Gastroesophageal sphincter (tissue), 4 donors: ENCODE results near the gene LMF1. TPM values are rescaled to one million over a fixed set of nuclear protein-coding genes. Genes with fewer than 3 reads are reported as not detected.

Experiments
- ATAC-seq: fragments of 150-250 bp; one replicate; pipeline ENCODE4 v1.9.1; 2016; ENCODE audit warnings: mild to moderate bottlenecking, moderate library complexity
- H3K27ac ChIP-seq, 4 donors: fragments of 200-600 bp; sonication (generic) in 3 of 4; 1 replicate in 3 of 4; 2 replicates in 1 of 4; pipeline ENCODE4 v1.5.1; 2016 to 2019
- H3K27me3 ChIP-seq: fragments of 200-600 bp; sonication (generic); one replicate; pipeline ENCODE4 v1.5.1; 2019
- H3K36me3 ChIP-seq, 2 donors: fragments of 200-600 bp; sonication (generic); one replicate each; pipeline ENCODE4 v1.5.1; 2019; ENCODE audit warnings: control low read depth in 1 of 2
- H3K4me1 ChIP-seq, 3 donors: fragments of 200-600 bp; sonication (generic); 1 replicate in 2 of 3; 2 replicates in 1 of 3; pipeline ENCODE4 v1.5.1; 2016 to 2019; ENCODE audit warnings: control low read depth in 2 of 3
- H3K4me3 ChIP-seq, 2 donors: fragments of 200-600 bp; sonication (generic); one replicate each; pipeline ENCODE4 v1.5.1; 2019; ENCODE audit warnings: mild to moderate bottlenecking in 1 of 2, moderate library complexity in 1 of 2
- H3K9me3 ChIP-seq, 3 donors: fragments of 200-600 bp; sonication (generic); one replicate each; pipeline ENCODE4 v1.5.1; 2017 to 2019; ENCODE audit warnings: control low read depth in 2 of 3
- CTCF ChIP-seq, 4 experiments: fragments of 200-600 bp in 2 of 4; fragments of 450-650 bp in 2 of 4; sonication (generic) in 1 of 4; IDR thresholded peaks; one replicate each; pipeline ENCODE4 v1.5.1; 2017 to 2019; ENCODE audit warnings: antibody characterized with exemption in 4 of 4, mild to moderate bottlenecking in 2 of 4, moderate library complexity in 2 of 4
- EP300 ChIP-seq: sonication (generic); formaldehyde crosslinking; IDR thresholded peaks from one replicate; pipeline ENCODE4 v1.6.1; 2017; ENCODE audit warnings: antibody characterized with exemption, mild to moderate bottlenecking
- POLR2A ChIP-seq, 2 donors: fragments of 450-650 bp; IDR thresholded peaks; one replicate each; pipeline ENCODE4 v1.6.1; 2017; ENCODE audit warnings: antibody characterized with exemption in 2 of 2, mild to moderate bottlenecking in 2 of 2, moderate library complexity in 1 of 2
- POLR2AphosphoS5 ChIP-seq: sonication (generic); formaldehyde crosslinking; IDR thresholded peaks from one replicate; pipeline ENCODE4 v1.6.1; 2017; ENCODE audit warnings: antibody characterized with exemption
- WGBS, 2 donors: methylation state at CpG; one replicate each; pipeline ENCODE4 v1.1.5; 2018; ENCODE audit warnings: low coverage in 1 of 2; 5-methylcytosine and 5-hydroxymethylcytosine counted together
- total RNA-seq, 4 donors: library from RNA; depleted of rRNA; stranded (reverse); fragments of >200 nt; gene quantifications; one replicate each; pipeline ENCODE4 v1.1.0, GENCODE V29; 2016

The LMF1 gene
- total RNA-seq, 4 donors from 2014 or later = 13.7 to 57.3 (median 20.9) TPM

- peaks cover 0 to 9% (median 3%) of the 10 kb centered on the region in 3 donors for H3K4me1 ChIP-seq
- TF ChIP-seq POLR2AphosphoS5 (no peak), CTCF (IDR thresholded peaks at IDR 0.05) (no peak), POLR2A (IDR thresholded peaks at IDR 0.05) (no peak), EP300 (no peak)
- 40% methylated on average over 1 of the region's 11 CpGs; no CpG with 5 or more reads in 1 of the 2 donors for WGBS, 2 donors
- H3K27ac ChIP-seq = no peak overlapping the region
- H3K4me3 ChIP-seq = no peak overlapping the region
- no peaks in the 10 kb centered on the region for H3K36me3 ChIP-seq
- no peak for ATAC-seq
- peaks cover 0 to 25% (median 0%) of the 10 kb centered on the region in 3 donors for H3K9me3 ChIP-seq
- peaks cover 81% of the 10 kb centered on the region for H3K27me3 ChIP-seq
Measured at GRCh38 chr16:999677-1000076, 28.9 kb upstream of the LMF1 start.

- 67 to 75% methylated on average over 1 to 6 of the region's 11 CpGs for WGBS, 2 donors
- Histone ChIP-seq H3K36me3 (no peaks in the 10 kb centered on the region), H3K9me3 (peaks cover 0 to 36% (median 0%) of the 10 kb centered on the region in 3 donors), H3K4me1 (peaks cover 0 to 9% (median 3%) of the 10 kb centered on the region in 3 donors), H3K27ac (no peak overlapping the region), H3K4me3 (no peak overlapping the region), H3K27me3 (peaks cover 83% of the 10 kb centered on the region)
- no peak for TF ChIP-seq CTCF (IDR thresholded peaks at IDR 0.05)
- ATAC-seq = no peak
Measured at GRCh38 chr16:998615-999014, 27.8 kb upstream of the LMF1 start.

GRCh38 chr16:998211-998610, 27.4 kb upstream of the LMF1 start:
- Histone ChIP-seq H3K4me1 (peaks cover 0 to 8% (median 3%) of the 10 kb centered on the region in 3 donors), H3K36me3 (no peaks in the 10 kb centered on the region), H3K27ac (no peak overlapping the region), H3K4me3 (no peak overlapping the region), H3K27me3 (peaks cover 82% of the 10 kb centered on the region), H3K9me3 (peaks cover 0 to 40% (median 0%) of the 10 kb centered on the region in 3 donors)
- WGBS, 2 donors = 100% methylated on average over 2 of the region's 11 CpGs; no CpG with 5 or more reads in 1 of the 2 donors
- no peak for ATAC-seq
- TF ChIP-seq POLR2A (IDR thresholded peaks at IDR 0.05) (no peak), CTCF (IDR thresholded peaks at IDR 0.05) (no peak), EP300 (no peak), POLR2AphosphoS5 (no peak)

GRCh38 chr16:997440-998051, 26.8 kb upstream of the LMF1 start:
- TF ChIP-seq EP300 = no peak
- TF ChIP-seq POLR2AphosphoS5 = no peak
- no peak for TF ChIP-seq POLR2A (IDR thresholded peaks at IDR 0.05)
- no peak for TF ChIP-seq CTCF (IDR thresholded peaks at IDR 0.05)
- ATAC-seq = peak; percentile 68
- H3K36me3 ChIP-seq = no peaks in the 10 kb centered on the region
- WGBS, 2 donors = 17% methylated on average over 1 of the region's 39 CpGs; no CpG with 5 or more reads in 1 of the 2 donors
- peak overlapping the region in 1 of 4 donors; percentile 42 for H3K27ac ChIP-seq
- peaks cover 0 to 1% (median 0%) of the 10 kb centered on the region in 3 donors for H3K4me1 ChIP-seq
- peaks cover 82% of the 10 kb centered on the region for H3K27me3 ChIP-seq
- H3K4me3 ChIP-seq = peak overlapping the region in 1 of 2 donors; percentile 14
- H3K9me3 ChIP-seq = peaks cover 0 to 40% (median 0%) of the 10 kb centered on the region in 3 donors

GRCh38 chr16:996681-997080, 25.9 kb upstream of the LMF1 start:
- H3K9me3 ChIP-seq = peaks cover 0 to 40% (median 0%) of the 10 kb centered on the region in 3 donors
- H3K27ac ChIP-seq = no peak overlapping the region
- no peaks in the 10 kb centered on the region for H3K36me3 ChIP-seq
- 59% methylated on average over 3 of the region's 6 CpGs; no CpG with 5 or more reads in 1 of the 2 donors for WGBS, 2 donors
- H3K4me1 ChIP-seq = no peaks in the 10 kb centered on the region
- ATAC-seq = no peak
- H3K27me3 ChIP-seq = peaks cover 86% of the 10 kb centered on the region
- no peak overlapping the region for H3K4me3 ChIP-seq
- TF ChIP-seq EP300 (no peak), CTCF (IDR thresholded peaks at IDR 0.05) (no peak), POLR2A (IDR thresholded peaks at IDR 0.05) (no peak), POLR2AphosphoS5 (no peak)
